Ectodermal cell (in vitro differentiated cells): ENCODE data around the gene CYP26C1.

Experiments used
- H3K27ac ChIP-seq: 2 replicates; pipeline ENCODE4 v1.7.0; 2013; ENCODE audit warnings: mild to moderate bottlenecking, low read depth, low read length; ENCODE audit not compliant: insufficient read depth, poor library complexity, severe bottlenecking
- H3K27me3 ChIP-seq: 2 replicates; pipeline ENCODE4 v1.7.0; 2013; ENCODE audit warnings: mild to moderate bottlenecking, low read length; ENCODE audit not compliant: insufficient read depth, control insufficient read depth, poor library complexity, severe bottlenecking
- H3K36me3 ChIP-seq: one replicate; pipeline ENCODE4 v1.7.0; 2013; ENCODE audit warnings: low read length; ENCODE audit not compliant: control insufficient read depth, insufficient read depth
- H3K4me1 ChIP-seq: one replicate; pipeline ENCODE4 v1.7.0; 2013; ENCODE audit warnings: low read length; ENCODE audit not compliant: control insufficient read depth, insufficient read depth
- H3K4me3 ChIP-seq: 2 replicates; pipeline ENCODE4 v1.7.0; 2013; ENCODE audit warnings: low read depth, low read length, control low read depth; ENCODE audit not compliant: insufficient read depth
- H3K9me3 ChIP-seq: 2 replicates; pipeline ENCODE4 v1.7.0; 2013; ENCODE audit warnings: mild to moderate bottlenecking, low read length, moderate library complexity; ENCODE audit not compliant: control insufficient read depth
- WGBS, 2 experiments: methylation state at CpG; one replicate each; pipeline ENCODE4 v1.1.7; 2013; ENCODE audit warnings: missing lambda C conversion rate in 2 of 2; 5-methylcytosine and 5-hydroxymethylcytosine counted together

CYP26C1 gene

GRCh38 chr10:93071674-93072224, 11.2 kb downstream of the CYP26C1 start:
- Histone ChIP-seq H3K27me3 (peaks cover 100% of the 10 kb centered on the region), H3K4me1 (peaks cover 13% of the 10 kb centered on the region), H3K36me3 (no peaks in the 10 kb centered on the region), H3K27ac (no peak overlapping the region), H3K4me3 (peak overlapping the region; percentile 56), H3K9me3 (no peaks in the 10 kb centered on the region)
- WGBS, 2 experiments, result 1% methylated on average over 36 of the region's 37 CpGs

- H3K4me3 ChIP-seq, result peak overlapping the region; percentile 56
- peaks cover 97% of the 10 kb centered on the region for H3K27me3 ChIP-seq
Observed at GRCh38 chr10:93072225-93072712, 11.7 kb downstream of the CYP26C1 start.

GRCh38 chr10:93072713-93073538, 12.3 kb downstream of the CYP26C1 start:
- Histone ChIP-seq H3K4me3 (peak overlapping the region; percentile 56), H3K27me3 (peaks cover 95% of the 10 kb centered on the region)

More at GRCh38 chr10:93072225-93072712, 11.7 kb downstream of the CYP26C1 start:
- Histone ChIP-seq H3K27ac (no peak overlapping the region), H3K4me1 (peaks cover 13% of the 10 kb centered on the region), H3K36me3 (no peaks in the 10 kb centered on the region), H3K9me3 (no peaks in the 10 kb centered on the region)
- WGBS, 2 experiments, result 2% methylated on average over 26 to 27 of the region's 27 CpGs

GRCh38 chr10:93073539-93074146, 13.0 kb downstream of the CYP26C1 start, which contains the start of gene CYP26A1:
CYP26A1 (plus strand) TSS chr10:93073893; CDS start chr10:93073935, 42 bp downstream.
- peaks cover 10% of the 10 kb centered on the region for H3K4me1 ChIP-seq
- WGBS, 2 experiments, result 0% methylated on average over 52 of the region's 52 CpGs
- H3K27ac ChIP-seq, result no peak within 1 kb of the TSS
- H3K27me3 ChIP-seq, result peaks cover 88% of the 10 kb centered on the region
- no peaks in the 10 kb centered on the region for H3K36me3 ChIP-seq
- peak within 1 kb of the TSS; percentile 56 for H3K4me3 ChIP-seq
- H3K9me3 ChIP-seq, result no peaks in the 10 kb centered on the region

More at GRCh38 chr10:93072713-93073538, 12.3 kb downstream of the CYP26C1 start:
- 3% methylated on average over 34 of the region's 34 CpGs for WGBS, 2 experiments
- H3K27ac ChIP-seq, result no peak overlapping the region
- H3K4me1 ChIP-seq, result peaks cover 13% of the 10 kb centered on the region
- H3K36me3 ChIP-seq, result no peaks in the 10 kb centered on the region
- H3K9me3 ChIP-seq, result no peaks in the 10 kb centered on the region

- peaks cover 83% of the 10 kb centered on the region for H3K27me3 ChIP-seq
- H3K27ac ChIP-seq, result no peak overlapping the region
Observed at GRCh38 chr10:93074147-93074596, 13.6 kb downstream of the CYP26C1 start.

GRCh38 chr10:93074597-93075368, 14.2 kb downstream of the CYP26C1 start:
- Histone ChIP-seq H3K4me3 (peak overlapping the region; percentile 56), H3K27me3 (peaks cover 77% of the 10 kb centered on the region), H3K27ac (no peak overlapping the region), H3K9me3 (no peaks in the 10 kb centered on the region), H3K36me3 (no peaks in the 10 kb centered on the region), H3K4me1 (peaks cover 10% of the 10 kb centered on the region)
- WGBS, 2 experiments, result 1% methylated on average over 67 of the region's 67 CpGs

More at GRCh38 chr10:93074147-93074596, 13.6 kb downstream of the CYP26C1 start:
- Histone ChIP-seq H3K4me1 (peaks cover 10% of the 10 kb centered on the region), H3K36me3 (no peaks in the 10 kb centered on the region), H3K4me3 (peak overlapping the region; percentile 56), H3K9me3 (no peaks in the 10 kb centered on the region)
- WGBS, 2 experiments, result 1% methylated on average over 40 of the region's 40 CpGs

GRCh38 chr10:93075369-93076221, 15.0 kb downstream of the CYP26C1 start:
- Histone ChIP-seq H3K27me3 (peaks cover 69% of the 10 kb centered on the region), H3K27ac (no peak overlapping the region), H3K4me3 (peak overlapping the region; percentile 56), H3K9me3 (no peaks in the 10 kb centered on the region), H3K36me3 (no peaks in the 10 kb centered on the region), H3K4me1 (peaks cover 10% of the 10 kb centered on the region)
- WGBS, 2 experiments, result 6 to 10% methylated on average over 25 of the region's 25 CpGs

GRCh38 chr10:93076871-93077270, 16.3 kb downstream of the CYP26C1 start:
- peak overlapping the region; percentile 56 for H3K4me3 ChIP-seq
- H3K27me3 ChIP-seq, result peaks cover 56% of the 10 kb centered on the region
- WGBS, 2 experiments, result 54 to 57% methylated on average over 2 of the region's 2 CpGs
- H3K36me3 ChIP-seq, result no peaks in the 10 kb centered on the region
- H3K27ac ChIP-seq, result no peak overlapping the region
- no peaks in the 10 kb centered on the region for H3K9me3 ChIP-seq
- peaks cover 5% of the 10 kb centered on the region for H3K4me1 ChIP-seq

- Histone ChIP-seq H3K27ac (no peak overlapping the region), H3K9me3 (no peaks in the 10 kb centered on the region), H3K36me3 (no peaks in the 10 kb centered on the region), H3K27me3 (peaks cover 46% of the 10 kb centered on the region), H3K4me3 (no peak overlapping the region), H3K4me1 (peaks cover 4% of the 10 kb centered on the region)
- WGBS, 2 experiments, result 92 to 93% methylated on average over 5 of the region's 5 CpGs
Observed at GRCh38 chr10:93077860-93078337, 17.3 kb downstream of the CYP26C1 start.
